Measurements from ENCODE around the gene BICRAL.
"Not testable (repeated sequence)": the region's sequence is repeated elsewhere in the genome, so short reads cannot be mapped to it uniquely, and the experiment has no call there.

BICRAL gene

GRCh38 chr6:42781796-42782688, at the start of gene BICRAL:
TSS of gene BICRAL (plus strand) at chr6:42782052. CDS start at chr6:42822023, 39,971 bp downstream.
- no peak for TF ChIP-seq CTCF (IDR thresholded peaks at IDR 0.05; ENCODE audit: extremely low read depth, missing control alignments)
- peak; percentile 79 for DNase-seq (ENCODE audit: low spot score)

DNA sequence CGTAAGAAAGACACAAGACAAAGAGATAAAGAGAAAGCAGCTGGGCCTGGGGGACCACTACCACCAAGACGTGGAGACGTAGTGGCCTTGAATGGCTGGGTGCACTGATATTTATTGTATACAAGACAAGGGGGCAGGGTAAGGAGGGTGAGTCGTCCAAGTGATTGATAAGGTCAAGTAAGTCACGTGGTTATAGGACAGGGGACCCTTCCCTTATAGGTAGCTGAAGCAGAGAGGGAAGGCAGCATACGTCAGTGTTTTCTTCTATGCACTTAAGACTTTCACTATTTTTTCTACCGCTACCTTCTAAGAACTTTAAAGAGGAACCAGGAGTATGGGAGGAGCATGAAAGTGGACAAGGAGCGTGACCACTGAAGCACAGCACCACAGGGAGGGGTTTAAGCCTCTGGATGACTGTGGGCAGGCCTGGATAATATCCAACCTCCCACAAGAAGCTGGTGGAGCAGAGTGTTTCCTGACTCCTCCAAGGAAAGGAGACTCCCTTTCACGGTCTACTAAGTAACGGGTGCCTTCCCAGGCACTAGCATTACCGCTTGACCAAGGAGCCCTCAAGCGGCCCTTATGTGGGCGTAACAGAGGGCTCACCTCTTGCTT, 47.9 kb upstream of the BICRAL start:
- not testable (repeated sequence) for DNase-seq (ENCODE audit: low spot score)

DNA sequence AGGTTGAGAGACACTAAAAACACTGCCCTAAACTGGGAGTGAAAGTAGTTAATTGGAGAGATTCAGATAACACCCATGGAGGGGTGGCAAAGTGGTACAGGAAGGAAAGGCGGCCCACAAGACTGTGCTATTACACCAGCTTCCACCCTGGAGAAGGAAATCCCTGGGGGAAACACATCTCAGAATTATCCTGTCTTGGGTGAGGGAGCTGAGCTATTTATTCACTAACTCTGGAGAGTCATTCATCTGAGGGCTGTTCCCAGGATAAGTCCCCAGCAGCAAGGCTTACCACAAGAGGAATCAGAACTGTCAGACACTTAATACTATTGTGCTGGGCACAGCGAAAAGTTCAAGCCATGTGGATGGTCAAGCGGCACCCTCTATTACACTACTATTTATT, 45.9 kb upstream of the BICRAL start:
- DNase-seq (ENCODE audit: low spot score): no peak
- no peak for TF ChIP-seq CTCF (IDR thresholded peaks at IDR 0.05; ENCODE audit: extremely low read depth, missing control alignments)

DNA sequence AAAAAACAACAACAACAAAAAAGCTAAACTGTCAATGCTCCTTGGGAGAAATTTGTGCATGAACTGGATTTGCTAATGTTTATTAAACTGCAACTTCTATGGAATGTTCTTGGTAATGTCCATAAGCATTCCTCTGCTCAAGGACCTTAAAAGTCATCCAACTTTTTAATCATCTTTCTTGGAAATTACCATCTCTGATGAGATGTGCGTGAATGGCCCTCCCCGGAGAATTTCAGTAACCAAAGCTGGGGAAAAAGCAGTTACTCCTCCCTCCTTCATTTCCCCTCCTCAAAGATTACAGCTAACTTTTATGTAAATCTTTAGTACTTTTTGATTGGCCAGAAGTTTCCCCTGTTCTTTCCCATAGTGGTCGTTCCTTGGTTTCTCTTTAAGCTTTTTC, 41.1 kb upstream of the BICRAL start:
- no peak for TF ChIP-seq CTCF (IDR thresholded peaks at IDR 0.05; ENCODE audit: extremely low read depth, missing control alignments)
- DNase-seq (ENCODE audit: low spot score): no peak

DNA sequence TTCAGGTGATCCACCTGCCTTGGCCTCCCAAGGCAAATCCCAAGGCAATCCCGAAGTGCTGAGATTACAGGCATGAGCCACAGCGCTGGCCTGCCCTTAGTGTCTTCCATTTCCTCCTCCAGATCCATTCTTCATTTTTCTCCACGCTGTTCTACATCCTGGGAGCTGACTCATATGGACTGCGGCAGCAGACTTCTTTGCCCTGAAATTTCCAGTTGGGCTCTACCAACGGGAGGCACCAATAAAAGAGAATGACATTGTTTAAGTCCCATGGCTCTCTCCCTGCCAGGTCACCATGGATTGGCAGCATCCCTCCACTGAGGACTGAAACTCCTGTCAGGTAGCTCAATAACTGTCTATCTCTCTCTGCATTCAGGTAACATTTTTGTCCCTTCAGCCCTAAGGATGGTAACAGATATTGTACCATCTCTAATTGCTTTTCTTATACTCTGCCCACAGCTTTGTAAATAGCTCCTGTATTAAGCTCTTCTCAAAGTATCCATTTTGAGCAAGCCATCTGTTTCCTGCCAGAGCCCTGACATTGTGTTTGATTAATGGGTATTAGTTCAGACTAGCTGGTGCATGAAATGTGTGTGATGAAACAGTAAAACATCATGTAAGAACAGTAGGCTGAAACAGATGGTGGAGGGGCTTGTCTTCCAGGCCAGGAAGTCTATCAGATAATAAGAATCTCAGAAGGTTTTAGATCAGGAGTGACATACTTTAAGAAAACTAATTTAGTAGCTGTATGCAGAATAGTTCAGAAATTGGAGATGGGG, 39.5 kb upstream of the BICRAL start:
- no peak for DNase-seq (ENCODE audit: low spot score)
- no peak for TF ChIP-seq CTCF (IDR thresholded peaks at IDR 0.05; ENCODE audit: extremely low read depth, missing control alignments)

DNA sequence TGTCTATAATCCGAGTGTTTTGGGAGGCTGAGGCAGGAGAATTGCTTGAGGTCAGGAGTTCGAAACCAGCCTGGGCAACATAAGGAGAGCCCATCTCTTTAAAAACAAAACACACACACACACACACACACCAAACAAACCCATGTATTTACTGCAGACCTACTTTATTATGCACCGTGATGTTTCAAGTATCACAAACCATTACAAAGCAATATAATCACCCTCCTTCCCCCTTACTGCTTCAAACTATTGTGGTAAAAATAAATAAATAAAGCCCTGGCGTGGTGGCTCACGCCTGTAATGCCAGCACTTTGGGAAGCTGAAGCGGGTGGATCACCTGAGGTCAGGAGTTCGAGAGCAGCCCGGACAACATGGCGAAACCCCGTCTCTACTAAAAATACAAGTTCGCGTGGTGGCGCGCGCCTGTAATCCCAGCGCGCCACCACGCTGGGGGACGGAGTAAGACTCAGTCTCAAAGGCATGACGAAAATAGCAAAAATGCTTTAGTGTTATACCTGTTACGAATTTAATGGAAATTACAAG, 37.4 kb upstream of the BICRAL start:
- TF ChIP-seq CTCF (IDR thresholded peaks at IDR 0.05; ENCODE audit: extremely low read depth, missing control alignments): no peak
- no peak for DNase-seq (ENCODE audit: low spot score)

GRCh38 chr6:42745083-42745639, 36.7 kb upstream of the BICRAL start:
- peak; percentile 16 for DNase-seq (ENCODE audit: low spot score)
- TF ChIP-seq CTCF (IDR thresholded peaks at IDR 0.05; ENCODE audit: extremely low read depth, missing control alignments): no peak
